IMR-90 (cell line): ENCODE data around the gene LSM2.

Source experiments
- BHLHE40 ChIP-seq: fragments of 150-350 bp; IDR thresholded peaks from 2 replicates; pipeline ENCODE4 v1.6.1; 2016; ENCODE audit warnings: mild to moderate bottlenecking, low read depth, low read length
- CEBPB ChIP-seq: IDR thresholded peaks from 2 replicates; pipeline ENCODE4 v1.6.1; 2012; ENCODE audit warnings: low read depth, low read length, improper control_type of control experiment
- CHD1 ChIP-seq: IDR thresholded peaks from 2 replicates; pipeline ENCODE4 v1.6.1; 2012; ENCODE audit warnings: low read depth, low read length, improper control_type of control experiment
- FOS ChIP-seq: fragments of 150-350 bp; IDR thresholded peaks from 2 replicates; pipeline ENCODE4 v1.6.1; 2016; ENCODE audit warnings: low read depth, low read length
- MAFK ChIP-seq: IDR thresholded peaks from 2 replicates; pipeline ENCODE4 v1.6.1; 2012; ENCODE audit warnings: low read depth, low read length, improper control_type of control experiment
- MAZ ChIP-seq: IDR thresholded peaks from 2 replicates; pipeline ENCODE4 v1.6.1; 2012; ENCODE audit warnings: low read depth, mild to moderate bottlenecking, low read length, improper control_type of control experiment, moderate library complexity, borderline replicate concordance
- MXI1 ChIP-seq: IDR thresholded peaks from 2 replicates; pipeline ENCODE4 v1.6.1; 2012; ENCODE audit warnings: low read depth, mild to moderate bottlenecking, low read length, moderate library complexity, borderline replicate concordance
- NFE2L2 ChIP-seq: fragments of 150-350 bp; IDR thresholded peaks from 2 replicates; pipeline ENCODE4 v1.6.1; 2016; ENCODE audit warnings: low read depth, mild to moderate bottlenecking, low read length
- POLR2A ChIP-seq: IDR thresholded peaks from 2 replicates; pipeline ENCODE4 v1.6.1; 2012; ENCODE audit warnings: mild to moderate bottlenecking, low read depth, low read length
- RAD21 ChIP-seq: IDR thresholded peaks from 2 replicates; pipeline ENCODE4 v1.6.1; 2012; ENCODE audit warnings: low read length, improper control_type of control experiment
- RFX5 ChIP-seq: IDR thresholded peaks from 2 replicates; pipeline ENCODE4 v1.8.0; 2012; ENCODE audit warnings: low read depth, mild to moderate bottlenecking, low read length, moderate library complexity
- TF ChIP-seq, protein P1 (sequence below): conservative IDR thresholded peaks from 2 replicates; pipeline ENCODE4 v1.5.1; 2012; ENCODE audit warnings: mild to moderate bottlenecking, low read depth, low read length, improper control_type of control experiment
- TF ChIP-seq, protein P2 (sequence below): fragments of 150-350 bp; IDR thresholded peaks from 2 replicates; pipeline ENCODE4 v1.6.1; 2016; ENCODE audit warnings: low read depth, mild to moderate bottlenecking, low read length, moderate library complexity, borderline replicate concordance
- TF ChIP-seq, protein P3 (sequence below): fragments of 150-350 bp; IDR thresholded peaks from 2 replicates; pipeline ENCODE4 v1.6.1; 2017; ENCODE audit warnings: mild to moderate bottlenecking, antibody characterized with exemption, low read length, low read depth

DNA sequence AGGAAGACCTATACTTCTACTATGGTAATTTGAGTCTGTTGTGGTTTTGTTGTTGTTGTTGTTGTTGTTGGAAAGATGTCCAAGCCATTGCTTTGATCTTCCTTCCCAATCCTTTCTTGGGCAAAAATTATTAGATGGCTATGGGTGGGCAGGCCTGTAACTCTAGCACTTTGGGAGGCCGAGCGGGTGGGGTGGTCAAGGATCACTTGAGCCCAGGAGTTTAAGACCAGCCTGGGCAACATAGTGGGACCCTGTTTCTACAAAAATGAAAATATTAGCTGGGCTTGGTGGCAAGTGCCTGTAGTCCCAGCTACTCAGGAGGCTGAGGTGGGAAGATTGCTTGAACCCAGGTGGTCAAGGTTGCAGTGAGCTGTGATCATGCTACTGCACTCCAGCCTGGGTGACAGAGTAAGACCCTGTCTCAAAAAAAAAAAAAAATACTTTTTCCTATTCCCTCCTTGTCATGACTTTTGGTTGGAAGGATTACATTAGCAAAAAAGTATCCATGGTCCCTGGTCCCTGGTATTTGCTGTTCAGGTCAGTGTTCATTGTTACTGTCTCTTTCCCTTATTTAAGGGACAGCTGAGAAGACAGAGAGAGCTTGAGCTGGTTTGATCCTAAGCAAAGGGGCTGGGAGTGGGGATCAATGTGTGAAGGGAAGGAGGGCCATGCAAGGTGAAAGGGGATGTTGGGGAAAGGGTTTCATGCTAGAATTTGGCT is 44.2 kb upstream of the LSM2 start:
- TF ChIP-seq, protein P1, sequence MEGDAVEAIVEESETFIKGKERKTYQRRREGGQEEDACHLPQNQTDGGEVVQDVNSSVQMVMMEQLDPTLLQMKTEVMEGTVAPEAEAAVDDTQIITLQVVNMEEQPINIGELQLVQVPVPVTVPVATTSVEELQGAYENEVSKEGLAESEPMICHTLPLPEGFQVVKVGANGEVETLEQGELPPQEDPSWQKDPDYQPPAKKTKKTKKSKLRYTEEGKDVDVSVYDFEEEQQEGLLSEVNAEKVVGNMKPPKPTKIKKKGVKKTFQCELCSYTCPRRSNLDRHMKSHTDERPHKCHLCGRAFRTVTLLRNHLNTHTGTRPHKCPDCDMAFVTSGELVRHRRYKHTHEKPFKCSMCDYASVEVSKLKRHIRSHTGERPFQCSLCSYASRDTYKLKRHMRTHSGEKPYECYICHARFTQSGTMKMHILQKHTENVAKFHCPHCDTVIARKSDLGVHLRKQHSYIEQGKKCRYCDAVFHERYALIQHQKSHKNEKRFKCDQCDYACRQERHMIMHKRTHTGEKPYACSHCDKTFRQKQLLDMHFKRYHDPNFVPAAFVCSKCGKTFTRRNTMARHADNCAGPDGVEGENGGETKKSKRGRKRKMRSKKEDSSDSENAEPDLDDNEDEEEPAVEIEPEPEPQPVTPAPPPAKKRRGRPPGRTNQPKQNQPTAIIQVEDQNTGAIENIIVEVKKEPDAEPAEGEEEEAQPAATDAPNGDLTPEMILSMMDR = no peak
- TF ChIP-seq CEBPB = no peak
- no peak for TF ChIP-seq NFE2L2
- TF ChIP-seq POLR2A = no peak
- TF ChIP-seq, protein P2, sequence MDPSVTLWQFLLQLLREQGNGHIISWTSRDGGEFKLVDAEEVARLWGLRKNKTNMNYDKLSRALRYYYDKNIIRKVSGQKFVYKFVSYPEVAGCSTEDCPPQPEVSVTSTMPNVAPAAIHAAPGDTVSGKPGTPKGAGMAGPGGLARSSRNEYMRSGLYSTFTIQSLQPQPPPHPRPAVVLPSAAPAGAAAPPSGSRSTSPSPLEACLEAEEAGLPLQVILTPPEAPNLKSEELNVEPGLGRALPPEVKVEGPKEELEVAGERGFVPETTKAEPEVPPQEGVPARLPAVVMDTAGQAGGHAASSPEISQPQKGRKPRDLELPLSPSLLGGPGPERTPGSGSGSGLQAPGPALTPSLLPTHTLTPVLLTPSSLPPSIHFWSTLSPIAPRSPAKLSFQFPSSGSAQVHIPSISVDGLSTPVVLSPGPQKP = no peak
- TF ChIP-seq, protein P3, sequence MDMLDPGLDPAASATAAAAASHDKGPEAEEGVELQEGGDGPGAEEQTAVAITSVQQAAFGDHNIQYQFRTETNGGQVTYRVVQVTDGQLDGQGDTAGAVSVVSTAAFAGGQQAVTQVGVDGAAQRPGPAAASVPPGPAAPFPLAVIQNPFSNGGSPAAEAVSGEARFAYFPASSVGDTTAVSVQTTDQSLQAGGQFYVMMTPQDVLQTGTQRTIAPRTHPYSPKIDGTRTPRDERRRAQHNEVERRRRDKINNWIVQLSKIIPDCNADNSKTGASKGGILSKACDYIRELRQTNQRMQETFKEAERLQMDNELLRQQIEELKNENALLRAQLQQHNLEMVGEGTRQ = no peak
- TF ChIP-seq BHLHE40 = no peak
- TF ChIP-seq CHD1 = no peak
- TF ChIP-seq MXI1 = no peak
- no peak for TF ChIP-seq RFX5
- no peak for TF ChIP-seq MAFK
- TF ChIP-seq MAZ = no peak
- TF ChIP-seq FOS = no peak
- no peak for TF ChIP-seq RAD21
